GM15510 (cell line): ENCODE results near the gene FGR.

ENCODE experiments used
- POLR2A ChIP-seq: IDR thresholded peaks from 3 replicates; pipeline ENCODE4 v1.6.1; 2011; ENCODE audit warnings: borderline replicate concordance; ENCODE audit not compliant: insufficient read length; ENCODE audit errors: extremely low read depth

Gene FGR

GRCh38 chr1:27600498-27601175 lies 34.3 kb downstream of the FGR start:
- no peak for TF ChIP-seq POLR2A

DNA sequence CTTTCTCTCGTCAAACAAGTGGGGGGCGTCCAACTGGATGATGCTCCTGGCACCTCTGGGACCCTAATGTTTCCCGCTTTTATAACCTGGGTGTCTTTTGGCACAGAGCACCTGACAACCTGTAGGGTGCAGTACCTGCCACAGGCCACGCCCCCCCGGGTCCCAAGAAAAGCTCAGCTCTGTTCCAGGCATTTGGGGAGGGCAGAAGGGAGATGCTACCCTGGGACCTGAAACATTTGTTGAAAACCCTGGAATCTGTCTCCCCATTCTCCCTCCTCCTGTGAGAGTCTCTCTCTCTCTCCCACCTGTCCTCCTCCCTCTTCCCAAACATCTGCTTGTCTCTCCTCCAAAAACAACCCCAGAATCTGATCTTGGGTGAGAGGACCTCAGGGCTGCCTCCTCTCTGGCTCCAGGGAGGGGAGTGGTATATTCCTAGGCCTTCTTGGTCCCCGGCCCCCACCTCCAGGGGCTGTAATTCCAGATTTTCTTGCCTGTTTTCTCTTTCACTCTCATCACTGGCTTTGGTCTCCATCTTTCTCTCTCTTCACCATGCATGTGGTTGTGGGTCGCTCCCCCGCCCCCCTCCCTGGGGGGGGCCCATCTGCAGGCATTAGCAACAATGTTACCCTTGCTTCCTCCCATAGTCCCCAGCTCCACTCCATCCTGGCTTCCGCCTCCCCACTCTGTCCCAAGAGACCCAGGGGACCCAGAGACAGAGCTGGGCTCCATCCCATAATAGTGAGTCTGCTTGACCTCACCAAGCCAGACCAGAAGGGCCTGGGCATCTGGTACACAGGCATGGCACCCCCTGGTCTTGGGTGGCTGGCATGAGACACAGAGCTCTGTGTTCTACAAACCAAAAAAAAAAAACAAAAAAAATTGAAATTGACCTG lies 35.1 kb downstream of the FGR start:
- TF ChIP-seq POLR2A, result no peak

GRCh38 chr1:27598902-27599528 lies 36.0 kb downstream of the FGR start:
- TF ChIP-seq POLR2A, result no peak

GRCh38 chr1:27598295-27598687 lies 36.7 kb downstream of the FGR start:
- no peak for TF ChIP-seq POLR2A

- TF ChIP-seq POLR2A, result no peak
These were observed 37.3 kb downstream of the FGR start for GRCh38 chr1:27597516-27598294.

- no peak for TF ChIP-seq POLR2A
These were observed 38.0 kb downstream of the FGR start for GRCh38 chr1:27596986-27597385.

- no peak for TF ChIP-seq POLR2A
These were observed 38.7 kb downstream of the FGR start for GRCh38 chr1:27596261-27596660.

- no peak for TF ChIP-seq POLR2A
These were observed 39.4 kb downstream of the FGR start for GRCh38 chr1:27595597-27595996.

DNA sequence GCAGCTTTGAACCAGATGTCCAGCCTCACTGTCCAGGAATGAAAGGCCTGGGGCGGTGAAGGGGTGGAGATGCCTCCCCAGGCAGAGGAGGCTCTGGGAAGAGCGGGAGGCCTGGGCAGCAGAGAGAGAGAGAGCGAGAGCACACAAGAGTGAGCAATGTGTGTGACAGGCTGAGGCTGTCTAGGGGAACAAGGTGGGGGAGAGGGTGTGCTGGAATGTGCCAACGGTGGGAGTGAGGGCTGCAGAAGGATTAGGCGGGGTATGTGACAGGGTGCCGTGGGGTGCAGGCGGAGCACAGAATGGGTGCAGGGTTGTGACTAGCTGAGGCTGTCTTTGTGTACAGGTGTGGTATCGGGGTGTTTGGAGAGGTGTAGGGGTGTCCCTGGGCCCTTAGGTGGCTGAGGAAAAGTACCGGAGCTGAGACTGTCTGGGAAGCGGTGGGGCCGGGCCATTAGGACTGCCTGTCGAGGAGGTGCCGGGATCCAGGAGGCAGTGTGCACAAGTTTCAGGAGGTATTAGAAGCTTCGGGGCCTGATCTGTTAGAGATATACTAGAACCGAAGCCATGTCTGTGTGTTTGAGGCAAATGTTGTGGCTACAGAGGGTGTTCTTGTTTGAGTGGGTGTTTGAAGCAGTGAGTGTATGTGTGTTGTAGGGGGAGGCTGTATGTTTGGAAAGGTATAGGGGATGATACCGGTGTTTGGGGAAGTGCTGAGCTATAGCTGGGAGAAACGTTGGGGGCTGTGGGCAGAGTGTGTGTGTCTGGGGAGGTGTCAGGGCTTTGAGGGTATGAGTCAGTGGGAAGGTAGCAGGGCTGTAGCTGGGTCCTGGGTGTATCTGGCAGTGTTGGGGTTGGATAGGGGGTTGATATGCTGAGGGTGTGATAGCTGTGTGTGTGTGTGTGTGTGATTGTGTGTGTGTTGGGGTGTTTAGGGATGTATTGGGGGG lies 40.1 kb downstream of the FGR start:
- no peak for TF ChIP-seq POLR2A

DNA sequence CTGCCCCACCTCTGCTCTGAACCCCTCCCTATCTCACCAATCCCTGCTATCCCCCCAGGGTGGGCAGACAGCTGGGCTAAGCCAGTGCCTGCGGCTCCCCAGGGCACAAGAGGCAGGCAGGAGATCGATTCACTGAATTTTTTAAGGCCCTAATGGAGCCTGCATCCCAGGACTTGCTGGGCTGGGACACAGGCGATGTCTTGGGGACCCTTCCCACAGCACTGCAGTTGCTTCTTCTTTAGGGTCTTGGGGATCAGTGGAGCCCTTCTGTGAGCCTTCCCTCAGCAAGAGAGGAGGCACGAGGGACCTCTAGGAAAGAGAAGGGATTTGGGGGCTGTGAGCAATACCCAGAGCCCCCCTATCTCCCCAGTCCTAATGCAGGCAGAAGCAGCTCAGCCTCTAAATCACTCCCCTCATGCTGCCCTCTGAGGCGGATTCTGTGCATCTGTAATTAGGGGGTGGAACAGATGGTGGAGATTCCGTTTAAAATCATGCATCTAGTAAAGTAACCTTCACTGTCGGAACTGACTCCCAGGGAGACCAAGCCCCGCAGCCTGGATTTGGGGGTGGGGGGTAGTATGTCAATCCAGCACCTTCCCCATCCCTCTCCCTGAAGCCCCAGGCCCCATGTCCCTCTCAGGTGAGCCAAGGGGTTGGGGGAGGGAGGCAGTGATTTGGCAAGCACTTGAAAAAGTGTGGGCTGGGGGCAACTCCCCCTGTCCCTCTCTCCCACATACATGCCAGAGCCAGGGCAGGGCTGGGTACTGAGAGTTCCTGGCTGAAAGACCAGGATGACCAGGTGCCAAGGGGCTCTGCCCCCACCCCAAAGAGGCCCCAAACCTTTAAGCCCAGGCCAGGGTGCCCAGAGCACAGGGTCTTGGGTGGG lies 41.1 kb downstream of the FGR start:
- no peak for TF ChIP-seq POLR2A

DNA sequence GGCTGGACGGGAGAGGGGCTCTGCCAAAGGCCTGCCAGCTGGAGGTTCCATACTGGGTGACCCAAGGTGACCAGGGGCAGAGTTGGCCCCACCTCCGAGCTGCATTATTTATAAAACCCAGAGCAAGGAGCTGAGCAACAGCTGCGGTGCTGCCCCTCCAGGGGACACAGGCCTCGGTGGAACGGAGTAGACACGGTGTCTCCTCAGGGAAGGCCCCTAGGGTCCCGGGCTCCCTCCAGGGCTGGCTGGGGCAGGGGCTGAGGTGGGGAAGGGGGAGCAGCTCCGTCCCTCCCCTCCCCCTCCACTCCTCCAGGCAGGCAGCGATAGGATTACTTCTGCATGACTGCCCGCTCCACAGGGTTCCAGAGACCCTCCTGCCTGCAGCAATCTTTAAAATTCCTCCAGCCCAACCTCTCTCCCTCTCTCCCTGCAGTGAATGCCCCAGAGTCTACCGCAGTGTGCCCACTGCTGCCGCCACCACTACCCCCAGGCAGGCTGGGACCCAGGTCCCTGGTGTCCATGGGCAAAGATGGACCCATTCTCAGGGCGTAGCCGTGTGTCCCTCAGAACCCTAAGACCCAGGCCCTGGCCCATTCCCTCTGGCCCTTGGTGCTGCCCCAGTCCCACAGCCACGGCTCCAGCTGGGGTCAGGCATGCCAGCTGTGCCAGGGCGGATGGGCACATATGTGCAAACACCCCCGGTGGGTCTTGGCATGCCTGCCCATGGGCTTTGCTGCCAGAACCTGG lies 41.9 kb downstream of the FGR start:
- TF ChIP-seq POLR2A, result no peak
